Duodenal mucosa (tissue), 2 donors: Measurements from ENCODE around the gene GET4.

Source experiments
- H3K27ac ChIP-seq: one replicate; pipeline ENCODE4 v1.7.0; 2013; ENCODE audit warnings: low read depth, low read length
- H3K27me3 ChIP-seq, 2 donors: one replicate each; pipeline ENCODE4 v1.7.0; 2013; ENCODE audit warnings: low read length in 2 of 2, control low read depth in 1 of 2; ENCODE audit not compliant: insufficient read depth in 2 of 2, control insufficient read depth in 1 of 2
- H3K36me3 ChIP-seq, 2 donors: one replicate each; pipeline ENCODE4 v1.7.0; 2013; ENCODE audit warnings: low read length in 2 of 2, control low read depth in 1 of 2; ENCODE audit not compliant: insufficient read depth in 2 of 2, control insufficient read depth in 1 of 2
- H3K4me1 ChIP-seq, 2 donors: one replicate each; pipeline ENCODE4 v1.7.0; 2013; ENCODE audit warnings: low read length in 2 of 2, control low read depth in 1 of 2; ENCODE audit not compliant: insufficient read depth in 2 of 2, control insufficient read depth in 1 of 2
- H3K4me3 ChIP-seq, 2 donors: one replicate each; pipeline ENCODE4 v1.7.0; 2013; ENCODE audit warnings: low read length in 2 of 2, low read depth in 1 of 2
- H3K9ac ChIP-seq, 2 donors: one replicate each; pipeline ENCODE4 v1.7.0; 2013; ENCODE audit warnings: low read length in 2 of 2, low read depth in 1 of 2
- H3K9me3 ChIP-seq, 2 donors: one replicate each; pipeline ENCODE4 v1.7.0; 2013; ENCODE audit warnings: low read length in 2 of 2, control low read depth in 1 of 2; ENCODE audit not compliant: control insufficient read depth in 1 of 2

The GET4 gene

GRCh38 chr7:835021-835420 lies 41.3 kb upstream of the GET4 start:
- Histone ChIP-seq H3K9me3 (no peaks in the 10 kb centered on the region), H3K9ac (no peak overlapping the region), H3K4me1 (peaks cover 26 to 27% of the 10 kb centered on the region in 2 donors), H3K4me3 (no peak overlapping the region), H3K36me3 (peaks cover 24 to 41% of the 10 kb centered on the region in 2 donors), H3K27ac (no peak overlapping the region), H3K27me3 (no peaks in the 10 kb centered on the region)

- Histone ChIP-seq H3K27me3 (no peaks in the 10 kb centered on the region), H3K4me1 (peaks cover 19 to 20% of the 10 kb centered on the region in 2 donors), H3K27ac (peak overlapping the region; percentile 3), H3K9me3 (no peaks in the 10 kb centered on the region), H3K9ac (peak overlapping the region; percentile 3 to 7), H3K4me3 (no peak overlapping the region), H3K36me3 (peaks cover 27 to 46% of the 10 kb centered on the region in 2 donors)
These were observed 40.6 kb upstream of the GET4 start for GRCh38 chr7:835485-836401.

- peak overlapping the region in 1 of 2 donors; percentile 7 for H3K9ac ChIP-seq
These were observed 39.9 kb upstream of the GET4 start for GRCh38 chr7:836429-836828.

GRCh38 chr7:837001-837400 lies 39.4 kb upstream of the GET4 start:
- H3K4me3 ChIP-seq, result no peak overlapping the region
- peak overlapping the region; percentile 32 for H3K27ac ChIP-seq
- H3K9me3 ChIP-seq, result no peaks in the 10 kb centered on the region
- H3K9ac ChIP-seq, result no peak overlapping the region
- no peaks in the 10 kb centered on the region for H3K27me3 ChIP-seq
- peaks cover 16% of the 10 kb centered on the region in 2 donors for H3K4me1 ChIP-seq
- H3K36me3 ChIP-seq, result peaks cover 30 to 50% of the 10 kb centered on the region in 2 donors

More at GRCh38 chr7:836429-836828, 39.9 kb upstream of the GET4 start:
- Histone ChIP-seq H3K27me3 (no peaks in the 10 kb centered on the region), H3K9me3 (no peaks in the 10 kb centered on the region), H3K27ac (peak overlapping the region; percentile 3), H3K4me1 (peaks cover 15 to 16% of the 10 kb centered on the region in 2 donors), H3K36me3 (peaks cover 27 to 46% of the 10 kb centered on the region in 2 donors), H3K4me3 (no peak overlapping the region)

- Histone ChIP-seq H3K4me1 (peaks cover 8 to 14% of the 10 kb centered on the region in 2 donors), H3K36me3 (peaks cover 36 to 63% of the 10 kb centered on the region in 2 donors), H3K4me3 (no peak overlapping the region), H3K9ac (no peak overlapping the region), H3K27ac (no peak overlapping the region), H3K27me3 (no peaks in the 10 kb centered on the region), H3K9me3 (no peaks in the 10 kb centered on the region)
These were observed 36.3 kb upstream of the GET4 start for GRCh38 chr7:840001-840600.

- H3K9ac ChIP-seq, result no peak overlapping the region
- peak overlapping the region in 1 of 2 donors; percentile 12 for H3K4me3 ChIP-seq
- peaks cover 0 to 7% of the 10 kb centered on the region in 2 donors for H3K4me1 ChIP-seq
- no peaks in the 10 kb centered on the region for H3K27me3 ChIP-seq
- H3K9me3 ChIP-seq, result no peaks in the 10 kb centered on the region
- peaks cover 28 to 65% of the 10 kb centered on the region in 2 donors for H3K36me3 ChIP-seq
- no peak overlapping the region for H3K27ac ChIP-seq
These were observed 34.4 kb upstream of the GET4 start for GRCh38 chr7:841943-842342.

- Histone ChIP-seq H3K36me3 (peaks cover 28 to 65% of the 10 kb centered on the region in 2 donors), H3K9me3 (no peaks in the 10 kb centered on the region), H3K27me3 (no peaks in the 10 kb centered on the region), H3K9ac (no peak overlapping the region), H3K4me1 (peaks cover 0 to 7% of the 10 kb centered on the region in 2 donors), H3K27ac (no peak overlapping the region), H3K4me3 (peak overlapping the region in 1 of 2 donors; percentile 12)
These were observed 33.8 kb upstream of the GET4 start for GRCh38 chr7:842431-843031.

- Histone ChIP-seq H3K36me3 (peaks cover 28 to 61% of the 10 kb centered on the region in 2 donors), H3K9ac (no peak overlapping the region), H3K9me3 (no peaks in the 10 kb centered on the region), H3K4me1 (peaks cover 0 to 7% of the 10 kb centered on the region in 2 donors), H3K27me3 (no peaks in the 10 kb centered on the region), H3K4me3 (no peak overlapping the region), H3K27ac (no peak overlapping the region)
These were observed 33.1 kb upstream of the GET4 start for GRCh38 chr7:843230-843629.

GRCh38 chr7:844043-844442 lies 32.3 kb upstream of the GET4 start:
- peaks cover 0 to 7% of the 10 kb centered on the region in 2 donors for H3K4me1 ChIP-seq

GRCh38 chr7:844514-844913 lies 31.8 kb upstream of the GET4 start:
- Histone ChIP-seq H3K9ac (no peak overlapping the region), H3K36me3 (peaks cover 26 to 59% of the 10 kb centered on the region in 2 donors), H3K27ac (no peak overlapping the region), H3K9me3 (no peaks in the 10 kb centered on the region), H3K4me3 (no peak overlapping the region), H3K4me1 (peaks cover 0 to 7% of the 10 kb centered on the region in 2 donors), H3K27me3 (no peaks in the 10 kb centered on the region)

More at GRCh38 chr7:844043-844442, 32.3 kb upstream of the GET4 start:
- H3K36me3 ChIP-seq, result peaks cover 24 to 57% of the 10 kb centered on the region in 2 donors
- no peak overlapping the region for H3K27ac ChIP-seq
- no peaks in the 10 kb centered on the region for H3K27me3 ChIP-seq
- no peak overlapping the region for H3K4me3 ChIP-seq
- H3K9ac ChIP-seq, result no peak overlapping the region
- no peaks in the 10 kb centered on the region for H3K9me3 ChIP-seq
